PC-9 (cell line): ENCODE measurements around the gene COPA. TPM values are rescaled to one million over a fixed set of nuclear protein-coding genes. Genes with fewer than 3 reads are reported as not detected.
A peak's percentile ranks its signal among the peaks of the same experiment; 100 is the strongest.

ENCODE experiments used
- BruUV-seq: library from RNA; stranded (reverse); fragments of 400-500 nt; replicated peaks from 2 replicates; lab custom pipeline; 2021; lab: Mats Ljungman, UMichigan
- CTCF ChIA-PET: fragments of 300-600 bp; sonication (Branson Sonifier 250); formaldehyde crosslinking; loops from one replicate; lab custom pipeline; 2022; ENCODE audit warnings: antibody characterized with exemption; lab: Charles Lee
- POLR2A ChIA-PET: fragments of 300-600 bp; sonication (Branson Sonifier 250); formaldehyde crosslinking; loops from one replicate; lab custom pipeline; 2022; ENCODE audit warnings: antibody characterized with exemption; ENCODE audit not compliant: unreplicated experiment; lab: Charles Lee
- DNase-seq, 2 experiments: peaks; one replicate each; pipeline versions ENCODE4 v3.0.0 to v3.0.0-alpha.2; 2015 to 2022; ENCODE audit warnings: mixed read lengths in 1 of 2
- H2AFZ ChIP-seq: fragments of 200-600 bp; sonication (generic); 2 replicates; pipeline ENCODE4 v1.8.1; 2017; ENCODE audit warnings: antibody characterized with exemption
- H3F3A ChIP-seq: fragments of 200-600 bp; sonication (generic); 2 replicates; pipeline ENCODE4 v1.8.1; 2017; ENCODE audit warnings: antibody characterized with exemption, mild to moderate bottlenecking, low read depth; ENCODE audit not compliant: insufficient read depth
- H3K27ac ChIP-seq: fragments of 200-600 bp; sonication (generic); 2 replicates; pipeline ENCODE4 v1.6.1; 2016; ENCODE audit warnings: mixed run types
- H3K27me3 ChIP-seq: fragments of 200-600 bp; sonication (generic); 2 replicates; pipeline ENCODE4 v1.6.1; 2016; ENCODE audit warnings: low read depth, mixed run types; ENCODE audit not compliant: insufficient read depth
- H3K36me3 ChIP-seq: fragments of 200-600 bp; sonication (generic); 2 replicates; pipeline ENCODE4 v1.6.1; 2016; ENCODE audit warnings: low read depth, mixed run types
- H3K4me1 ChIP-seq: fragments of 200-600 bp; sonication (generic); replicated peaks from 2 replicates; pipeline ENCODE4 v1.6.1; 2016; ENCODE audit warnings: mixed run types; ENCODE audit not compliant: insufficient read depth
- H3K4me2 ChIP-seq: fragments of 200-600 bp; sonication (generic); 2 replicates; pipeline ENCODE4 v1.6.1; 2017; ENCODE audit warnings: mixed run types
- H3K4me3 ChIP-seq: fragments of 200-600 bp; sonication (generic); 2 replicates; pipeline ENCODE4 v1.6.1; 2016; ENCODE audit warnings: mixed run types
- H3K79me2 ChIP-seq: fragments of 200-600 bp; sonication (generic); 2 replicates; pipeline ENCODE4 v1.6.1; 2017; ENCODE audit warnings: low read depth, mixed run types
- H3K9me2 ChIP-seq: fragments of 200-600 bp; sonication (generic); 2 replicates; pipeline ENCODE4 v1.8.1; 2017; ENCODE audit warnings: mild to moderate bottlenecking; ENCODE audit not compliant: insufficient read depth
- H3K9me3 ChIP-seq: fragments of 200-600 bp; sonication (generic); 2 replicates; pipeline ENCODE4 v1.8.1; 2016; ENCODE audit warnings: low read depth; ENCODE audit not compliant: insufficient read depth
- H4K20me1 ChIP-seq: fragments of 200-600 bp; sonication (generic); 2 replicates; pipeline ENCODE4 v1.8.1; 2017; ENCODE audit not compliant: insufficient read depth
- EZH2 ChIP-seq: fragments of 200-600 bp; sonication (generic); IDR thresholded peaks from 2 replicates; pipeline ENCODE4 v1.8.0; 2017; ENCODE audit warnings: antibody characterized with exemption, low read depth
- intact Hi-C: fragments of 100-400 bp; cut with micrococcal nuclease; formaldehyde crosslinking; loops from one replicate; pipeline ENCODE4 v1.10.0; 2022; ENCODE audit not compliant: unreplicated experiment
- total RNA-seq: library from RNA; stranded (reverse); gene quantifications from 2 replicates; pipeline ENCODE4 v1.2.3, GENCODE V29; 2021
- TF ChIP-seq, protein P1 (sequence below): fragments of 200-600 bp; sonication (generic); conservative IDR thresholded peaks from 2 replicates; pipeline ENCODE4 v1.6.1; 2017; ENCODE audit warnings: mixed run types, antibody characterized with exemption, mild to moderate bottlenecking, moderate library complexity

Gene COPA
- total RNA-seq, 1 experiment from 2014 or later: 147 TPM

- Histone ChIP-seq H3K9me2 (no peaks in the 10 kb centered on the region), H3K4me2 (no peak overlapping the region), H4K20me1 (no peaks in the 10 kb centered on the region), H3K27me3 (no peaks in the 10 kb centered on the region), H3K27ac (no peak overlapping the region), H2AFZ (no peak overlapping the region), H3K4me1 (peaks cover 10% of the 10 kb centered on the region), H3K79me2 (no peaks in the 10 kb centered on the region), H3K9me3 (no peaks in the 10 kb centered on the region), H3K4me3 (no peak overlapping the region), H3K36me3 (no peaks in the 10 kb centered on the region), H3F3A (peaks cover 4% of the 10 kb centered on the region; the same call in 1 of the 2 replicates)
- ChIA-PET POLR2A (no interaction called here), CTCF (interaction anchor here (1.0 to 1.9 kb wide), 3 partner anchors 23 to 331 kb away, joined by 3 to 11 read pairs (median 3); no protein-coding TSS in a partner anchor)
- TF ChIP-seq EZH2: no peak
- TF ChIP-seq, protein P1, sequence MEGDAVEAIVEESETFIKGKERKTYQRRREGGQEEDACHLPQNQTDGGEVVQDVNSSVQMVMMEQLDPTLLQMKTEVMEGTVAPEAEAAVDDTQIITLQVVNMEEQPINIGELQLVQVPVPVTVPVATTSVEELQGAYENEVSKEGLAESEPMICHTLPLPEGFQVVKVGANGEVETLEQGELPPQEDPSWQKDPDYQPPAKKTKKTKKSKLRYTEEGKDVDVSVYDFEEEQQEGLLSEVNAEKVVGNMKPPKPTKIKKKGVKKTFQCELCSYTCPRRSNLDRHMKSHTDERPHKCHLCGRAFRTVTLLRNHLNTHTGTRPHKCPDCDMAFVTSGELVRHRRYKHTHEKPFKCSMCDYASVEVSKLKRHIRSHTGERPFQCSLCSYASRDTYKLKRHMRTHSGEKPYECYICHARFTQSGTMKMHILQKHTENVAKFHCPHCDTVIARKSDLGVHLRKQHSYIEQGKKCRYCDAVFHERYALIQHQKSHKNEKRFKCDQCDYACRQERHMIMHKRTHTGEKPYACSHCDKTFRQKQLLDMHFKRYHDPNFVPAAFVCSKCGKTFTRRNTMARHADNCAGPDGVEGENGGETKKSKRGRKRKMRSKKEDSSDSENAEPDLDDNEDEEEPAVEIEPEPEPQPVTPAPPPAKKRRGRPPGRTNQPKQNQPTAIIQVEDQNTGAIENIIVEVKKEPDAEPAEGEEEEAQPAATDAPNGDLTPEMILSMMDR: no peak
- intact Hi-C loops: loop anchor here (10.0 kb wide), 1 partner anchor 583 kb away; no protein-coding TSS in a partner anchor
- no peak for DNase-seq
- BruUV-seq: no TSS peak
Measured at GRCh38 chr1:160377585-160378206, 34.6 kb upstream of the COPA start.

- H3K4me2 ChIP-seq: peak overlapping the region; percentile 12; the same call in 1 of the 2 replicates
- CTCF ChIA-PET: interaction anchor here (0.6 to 1.9 kb wide), 9 partner anchors 22 to 484 kb away, joined by 3 to 11 read pairs (median 5); no protein-coding TSS in a partner anchor
- TF ChIP-seq, protein P1: peak; percentile 87
- TF ChIP-seq EZH2: no peak
- peak; percentile 20 to 60 for DNase-seq
- H3K27me3 ChIP-seq: no peaks in the 10 kb centered on the region
- intact Hi-C loops: loop anchor here (1.0 to 10.0 kb wide), 4 partner anchors 40 to 582 kb away; no protein-coding TSS in a partner anchor
- no peak overlapping the region for H3K4me3 ChIP-seq
- no peak overlapping the region for H2AFZ ChIP-seq
- no peak overlapping the region for H3K27ac ChIP-seq
- no TSS peak for BruUV-seq
- no peaks in the 10 kb centered on the region for H3K36me3 ChIP-seq
- H3F3A ChIP-seq: peaks cover 4% of the 10 kb centered on the region; the same call in 1 of the 2 replicates
- H3K79me2 ChIP-seq: no peaks in the 10 kb centered on the region
- POLR2A ChIA-PET: interaction anchor here (0.6 kb wide), 1 partner anchor 70 kb away, joined by 3 read pairs; no protein-coding TSS in a partner anchor
- H3K4me1 ChIP-seq: peaks cover 10% of the 10 kb centered on the region
- H3K9me3 ChIP-seq: no peaks in the 10 kb centered on the region
- no peaks in the 10 kb centered on the region for H4K20me1 ChIP-seq
- no peaks in the 10 kb centered on the region for H3K9me2 ChIP-seq
Measured at GRCh38 chr1:160376525-160377131, 33.6 kb upstream of the COPA start.

GRCh38 chr1:160375788-160376524 is 32.9 kb upstream of the COPA start:
- Histone ChIP-seq H3K4me2 (peak overlapping the region; percentile 12), H3K9me2 (no peaks in the 10 kb centered on the region)

More at GRCh38 chr1:160375788-160376524, 32.9 kb upstream of the COPA start:
- Histone ChIP-seq H3K4me3 (no peak overlapping the region), H3K79me2 (no peaks in the 10 kb centered on the region), H3K9me3 (no peaks in the 10 kb centered on the region), H2AFZ (0 out of 2 replicates have a peak overlapping the region, but pooled peaks have one; percentile 33), H3K36me3 (no peaks in the 10 kb centered on the region), H3K4me1 (peaks cover 10% of the 10 kb centered on the region), H3K27me3 (no peaks in the 10 kb centered on the region), H3K27ac (no peak overlapping the region), H3F3A (peaks cover 4% of the 10 kb centered on the region; the same call in 1 of the 2 replicates), H4K20me1 (no peaks in the 10 kb centered on the region)
- no TSS peak for BruUV-seq
- DNase-seq: peak; percentile 18 to 33
- intact Hi-C loops: loop anchor here (1.0 to 10.0 kb wide), 4 partner anchors 40 to 581 kb away; no protein-coding TSS in a partner anchor
- ChIA-PET CTCF (interaction anchor here (0.6 to 1.9 kb wide), 9 partner anchors 11 to 483 kb away, joined by 3 to 11 read pairs (median 5); no protein-coding TSS in a partner anchor), POLR2A (no interaction called here)
- TF ChIP-seq, protein P1: no peak
- no peak for TF ChIP-seq EZH2
